IgD-negative memory B cell (primary cell): ENCODE measurements around the gene CCDC188. TPM values are rescaled to one million over a fixed set of nuclear protein-coding genes. Genes with fewer than 3 reads are reported as not detected.

ENCODE experiments used
- H3K27ac Mint-ChIP-seq, 3 donors: one replicate each; pipeline ENCODE4 v1.8.0; 2020 to 2022; ENCODE audit warnings: mild to moderate bottlenecking in 3 of 3, mixed read lengths in 3 of 3, moderate library complexity in 1 of 3
- H3K27me3 Mint-ChIP-seq: one replicate; pipeline ENCODE4 v1.8.0; 2021; ENCODE audit warnings: mixed read lengths
- H3K36me3 Mint-ChIP-seq: one replicate; pipeline ENCODE4 v1.8.0; 2020; ENCODE audit warnings: mild to moderate bottlenecking, mixed read lengths
- H3K4me1 Mint-ChIP-seq, 3 donors: one replicate each; pipeline ENCODE4 v1.8.0; 2020 to 2022; ENCODE audit warnings: mixed read lengths in 3 of 3, mild to moderate bottlenecking in 1 of 3
- H3K4me3 Mint-ChIP-seq, 4 donors: one replicate each; pipeline ENCODE4 v1.8.0; 2020 to 2022; ENCODE audit warnings: mild to moderate bottlenecking in 4 of 4, mixed read lengths in 4 of 4, moderate library complexity in 3 of 4
- H3K9me3 Mint-ChIP-seq, 3 donors: one replicate each; pipeline ENCODE4 v1.8.0; 2020 to 2021; ENCODE audit warnings: mixed read lengths in 3 of 3, mild to moderate bottlenecking in 1 of 3
- polyA plus RNA-seq: library from polyadenylated mRNA; unstranded; fragments of 300-500 nt; fragmentation: Illumina TruSeq; gene quantifications from one replicate; pipeline ENCODE4 v1.2.3, GENCODE V29; 2021

CCDC188 gene
- polyA plus RNA-seq, 1 donor from 2014 or later: not detected

GRCh38 chr22:20178075-20178914 lies 27.4 kb upstream of the CCDC188 start:
- no peak overlapping the region for H3K4me3 Mint-ChIP-seq
- H3K4me1 Mint-ChIP-seq: no peaks in the 10 kb centered on the region
- no peaks in the 10 kb centered on the region for H3K36me3 Mint-ChIP-seq
- peaks cover 3% of the 10 kb centered on the region for H3K27me3 Mint-ChIP-seq
- H3K27ac Mint-ChIP-seq: no peak overlapping the region
- H3K9me3 Mint-ChIP-seq: no peaks in the 10 kb centered on the region

- H3K27me3 Mint-ChIP-seq: no peaks in the 10 kb centered on the region
- H3K36me3 Mint-ChIP-seq: no peaks in the 10 kb centered on the region
- H3K4me1 Mint-ChIP-seq: no peaks in the 10 kb centered on the region
- H3K4me3 Mint-ChIP-seq: no peak overlapping the region
- no peak overlapping the region for H3K27ac Mint-ChIP-seq
- H3K9me3 Mint-ChIP-seq: no peaks in the 10 kb centered on the region
These were observed 26.5 kb upstream of the CCDC188 start for GRCh38 chr22:20177217-20177911.

- H3K4me3 Mint-ChIP-seq: no peak overlapping the region
- no peaks in the 10 kb centered on the region for H3K27me3 Mint-ChIP-seq
- no peak overlapping the region for H3K27ac Mint-ChIP-seq
- H3K4me1 Mint-ChIP-seq: no peaks in the 10 kb centered on the region
- no peaks in the 10 kb centered on the region for H3K9me3 Mint-ChIP-seq
- H3K36me3 Mint-ChIP-seq: no peaks in the 10 kb centered on the region
These were observed 25.7 kb upstream of the CCDC188 start for GRCh38 chr22:20176421-20177085.

GRCh38 chr22:20175597-20175900 lies 24.7 kb upstream of the CCDC188 start:
- no peaks in the 10 kb centered on the region for H3K27me3 Mint-ChIP-seq
- H3K9me3 Mint-ChIP-seq: no peaks in the 10 kb centered on the region
- H3K36me3 Mint-ChIP-seq: no peaks in the 10 kb centered on the region
- no peaks in the 10 kb centered on the region for H3K4me1 Mint-ChIP-seq
- no peak overlapping the region for H3K27ac Mint-ChIP-seq
- H3K4me3 Mint-ChIP-seq: no peak overlapping the region

- no peaks in the 10 kb centered on the region for H3K36me3 Mint-ChIP-seq
- H3K4me3 Mint-ChIP-seq: no peak overlapping the region
- H3K9me3 Mint-ChIP-seq: no peaks in the 10 kb centered on the region
- H3K27me3 Mint-ChIP-seq: peaks cover 2% of the 10 kb centered on the region
- no peak overlapping the region for H3K27ac Mint-ChIP-seq
- no peaks in the 10 kb centered on the region for H3K4me1 Mint-ChIP-seq
These were observed 24.1 kb upstream of the CCDC188 start for GRCh38 chr22:20174785-20175596.

- H3K4me3 Mint-ChIP-seq: no peak overlapping the region
- H3K4me1 Mint-ChIP-seq: no peaks in the 10 kb centered on the region
- peaks cover 2% of the 10 kb centered on the region for H3K27me3 Mint-ChIP-seq
- H3K9me3 Mint-ChIP-seq: no peaks in the 10 kb centered on the region
- no peaks in the 10 kb centered on the region for H3K36me3 Mint-ChIP-seq
- H3K27ac Mint-ChIP-seq: no peak overlapping the region
These were observed 22.9 kb upstream of the CCDC188 start for GRCh38 chr22:20173772-20174171.

- peaks cover 2% of the 10 kb centered on the region for H3K27me3 Mint-ChIP-seq
- no peak overlapping the region for H3K4me3 Mint-ChIP-seq
- no peaks in the 10 kb centered on the region for H3K36me3 Mint-ChIP-seq
- no peak overlapping the region for H3K27ac Mint-ChIP-seq
- H3K4me1 Mint-ChIP-seq: no peaks in the 10 kb centered on the region
- no peaks in the 10 kb centered on the region for H3K9me3 Mint-ChIP-seq
These were observed 22.4 kb upstream of the CCDC188 start for GRCh38 chr22:20173246-20173645.

GRCh38 chr22:20172141-20172613 lies 21.3 kb upstream of the CCDC188 start:
- Mint-ChIP-seq H3K27me3 (peaks cover 2% of the 10 kb centered on the region), H3K4me1 (no peaks in the 10 kb centered on the region), H3K27ac (no peak overlapping the region), H3K4me3 (no peak overlapping the region), H3K36me3 (no peaks in the 10 kb centered on the region), H3K9me3 (no peaks in the 10 kb centered on the region)

- no peak overlapping the region for H3K27ac Mint-ChIP-seq
- H3K9me3 Mint-ChIP-seq: no peaks in the 10 kb centered on the region
- peaks cover 2% of the 10 kb centered on the region for H3K27me3 Mint-ChIP-seq
- no peak overlapping the region for H3K4me3 Mint-ChIP-seq
- no peaks in the 10 kb centered on the region for H3K36me3 Mint-ChIP-seq
- H3K4me1 Mint-ChIP-seq: no peaks in the 10 kb centered on the region
These were observed 20.7 kb upstream of the CCDC188 start for GRCh38 chr22:20171288-20172140.

GRCh38 chr22:20170170-20170569 lies 19.3 kb upstream of the CCDC188 start:
- peaks cover 2% of the 10 kb centered on the region for H3K27me3 Mint-ChIP-seq

GRCh38 chr22:20169253-20169822 lies 18.5 kb upstream of the CCDC188 start:
- Mint-ChIP-seq H3K27ac (no peak overlapping the region), H3K4me1 (no peaks in the 10 kb centered on the region), H3K27me3 (peaks cover 2% of the 10 kb centered on the region), H3K9me3 (no peaks in the 10 kb centered on the region), H3K36me3 (no peaks in the 10 kb centered on the region), H3K4me3 (no peak overlapping the region)

More at GRCh38 chr22:20170170-20170569, 19.3 kb upstream of the CCDC188 start:
- Mint-ChIP-seq H3K36me3 (no peaks in the 10 kb centered on the region), H3K4me1 (no peaks in the 10 kb centered on the region), H3K4me3 (peak overlapping the region in 1 of 4 donors; percentile 72), H3K9me3 (no peaks in the 10 kb centered on the region), H3K27ac (no peak overlapping the region)

- peaks cover 2% of the 10 kb centered on the region for H3K27me3 Mint-ChIP-seq
- no peaks in the 10 kb centered on the region for H3K36me3 Mint-ChIP-seq
- H3K4me3 Mint-ChIP-seq: no peak overlapping the region
- H3K4me1 Mint-ChIP-seq: no peaks in the 10 kb centered on the region
- H3K27ac Mint-ChIP-seq: no peak overlapping the region
- H3K9me3 Mint-ChIP-seq: no peaks in the 10 kb centered on the region
These were observed 16.9 kb upstream of the CCDC188 start for GRCh38 chr22:20167643-20168322.

- H3K4me3 Mint-ChIP-seq: no peak overlapping the region
- H3K9me3 Mint-ChIP-seq: no peaks in the 10 kb centered on the region
- no peak overlapping the region for H3K27ac Mint-ChIP-seq
- H3K36me3 Mint-ChIP-seq: no peaks in the 10 kb centered on the region
- H3K4me1 Mint-ChIP-seq: no peaks in the 10 kb centered on the region
- peaks cover 2% of the 10 kb centered on the region for H3K27me3 Mint-ChIP-seq
These were observed 15.8 kb upstream of the CCDC188 start for GRCh38 chr22:20166703-20167102.
